ENCODE results near the gene ADH4.
"Not testable (repeated sequence)": the region's sequence is repeated elsewhere in the genome, so short reads cannot be mapped to it uniquely, and the experiment has no call there.

ADH4 gene

GRCh38 chr4:99144070-99144469, at the start of gene ADH4:
ADH4 (minus strand) TSS chr4:99144297; CDS start chr4:99144222, 75 bp downstream.
- DNase-seq, result no peak

- no peak for DNase-seq
These were observed 46.2 kb upstream of the ADH4 start for GRCh38 chr4:99190336-99190735.

DNA sequence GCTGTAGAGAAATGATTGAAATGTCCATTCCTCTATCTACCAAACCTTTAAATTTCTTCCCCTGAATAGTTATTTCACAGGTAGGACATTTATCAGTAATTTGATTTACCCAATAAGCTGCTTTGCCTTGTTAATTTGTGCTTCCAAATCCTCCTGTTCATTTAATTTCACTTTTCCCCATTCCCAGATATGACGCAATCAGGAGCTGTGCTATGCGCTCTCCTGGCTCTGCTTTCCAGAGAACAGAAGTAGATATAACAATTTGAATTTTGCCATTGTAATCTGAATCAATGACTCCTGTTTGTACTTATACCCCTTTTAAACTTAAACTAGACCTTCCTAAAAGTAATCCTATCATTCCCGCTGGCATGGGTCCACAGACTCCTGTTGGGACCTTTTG, 45.8 kb upstream of the ADH4 start:
- DNase-seq, result not testable (repeated sequence)

GRCh38 chr4:99186029-99186428, 41.9 kb upstream of the ADH4 start:
- no peak for DNase-seq

- no peak for DNase-seq
These were observed 41.5 kb upstream of the ADH4 start for GRCh38 chr4:99185581-99185980.

- DNase-seq, result no peak
These were observed 36.4 kb upstream of the ADH4 start for GRCh38 chr4:99180382-99181070.

DNA sequence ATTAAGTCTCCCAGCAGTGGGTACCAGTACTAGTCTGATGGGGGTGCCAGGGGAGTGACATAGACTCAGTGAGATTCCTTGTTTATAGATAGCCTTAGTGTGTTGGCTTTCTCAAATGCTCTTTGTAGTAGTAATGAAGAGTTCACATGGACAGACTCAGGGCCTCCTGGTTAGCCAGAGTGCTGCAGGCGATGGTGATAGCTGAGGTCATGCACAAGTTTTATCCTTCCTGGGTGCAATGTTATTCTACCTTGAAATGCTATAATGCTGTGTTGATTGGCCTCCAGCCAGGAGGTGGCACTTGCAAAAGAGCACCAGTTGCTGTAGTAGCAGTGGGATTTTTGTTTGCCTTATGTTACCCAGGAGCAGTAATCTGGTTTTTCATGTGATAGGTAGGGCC, 35.5 kb upstream of the ADH4 start:
- no peak for DNase-seq

DNA sequence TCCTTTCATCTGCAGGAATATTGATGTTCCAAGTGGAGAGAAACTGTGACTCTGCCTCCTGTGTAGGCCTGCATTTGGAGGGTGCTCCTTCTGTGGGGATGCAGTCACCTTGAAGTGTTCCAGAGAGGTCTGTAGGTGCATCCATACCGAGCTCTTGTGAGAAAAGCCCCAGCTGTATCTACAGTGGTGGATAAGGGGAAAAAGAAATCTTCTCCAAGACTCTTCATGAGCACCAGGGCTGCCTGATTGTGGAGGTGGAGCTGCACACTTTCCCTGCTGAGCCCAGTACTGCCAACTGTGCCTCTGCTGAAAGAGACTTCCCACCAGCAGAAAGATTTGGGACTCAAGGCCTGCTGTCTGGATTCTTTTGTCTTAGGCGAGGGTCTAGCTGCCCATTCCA, 35.1 kb upstream of the ADH4 start:
- no peak for DNase-seq

- DNase-seq, result no peak
These were observed 22.4 kb upstream of the ADH4 start for GRCh38 chr4:99166544-99166943.

GRCh38 chr4:99165978-99166377, 21.9 kb upstream of the ADH4 start:
- DNase-seq, result no peak

GRCh38 chr4:99161373-99162099, 17.4 kb upstream of the ADH4 start:
- no peak for DNase-seq

DNA sequence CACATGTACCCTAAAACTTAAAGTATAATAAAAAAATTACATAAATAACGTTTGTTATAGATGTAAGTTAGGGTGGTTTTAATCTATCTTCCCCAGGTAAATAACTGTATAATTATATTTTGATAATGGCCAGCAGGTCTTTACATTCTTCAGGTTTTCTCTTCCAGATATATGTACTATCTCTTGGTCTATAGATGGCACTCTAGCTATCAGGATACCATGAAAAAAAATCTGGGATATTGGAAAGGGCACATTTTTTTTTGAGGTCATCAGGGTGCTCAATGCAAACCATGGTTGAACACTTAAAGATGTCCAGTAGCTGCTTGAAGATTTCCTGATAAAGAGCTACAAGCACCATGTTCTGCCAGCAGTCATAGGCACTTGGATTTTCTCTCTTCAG, 15.6 kb upstream of the ADH4 start:
- no peak for DNase-seq

DNA sequence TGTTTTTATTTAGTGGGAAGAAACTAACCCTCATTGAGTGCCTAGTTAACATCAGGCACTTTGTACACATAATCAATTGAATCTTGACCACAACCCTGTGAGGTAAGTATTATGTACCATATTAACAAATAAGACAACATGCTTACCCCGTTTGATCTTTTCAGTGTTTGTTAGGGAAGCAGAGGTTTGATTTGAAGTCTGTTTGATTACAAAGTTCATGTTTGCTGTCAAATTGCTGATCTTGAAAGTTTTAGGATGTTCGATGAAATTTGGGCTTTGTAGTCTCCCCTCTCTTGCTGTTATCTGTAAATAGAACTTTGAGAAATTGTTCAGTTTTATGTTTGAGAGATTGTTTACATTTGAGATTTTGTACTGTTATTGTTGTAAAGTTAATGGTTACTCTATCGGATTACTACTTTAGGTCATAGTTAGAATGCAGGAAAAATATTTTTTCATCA, 13.4 kb upstream of the ADH4 start:
- no peak for DNase-seq

- DNase-seq, result no peak
These were observed 12.9 kb upstream of the ADH4 start for GRCh38 chr4:99156992-99157391.

DNA sequence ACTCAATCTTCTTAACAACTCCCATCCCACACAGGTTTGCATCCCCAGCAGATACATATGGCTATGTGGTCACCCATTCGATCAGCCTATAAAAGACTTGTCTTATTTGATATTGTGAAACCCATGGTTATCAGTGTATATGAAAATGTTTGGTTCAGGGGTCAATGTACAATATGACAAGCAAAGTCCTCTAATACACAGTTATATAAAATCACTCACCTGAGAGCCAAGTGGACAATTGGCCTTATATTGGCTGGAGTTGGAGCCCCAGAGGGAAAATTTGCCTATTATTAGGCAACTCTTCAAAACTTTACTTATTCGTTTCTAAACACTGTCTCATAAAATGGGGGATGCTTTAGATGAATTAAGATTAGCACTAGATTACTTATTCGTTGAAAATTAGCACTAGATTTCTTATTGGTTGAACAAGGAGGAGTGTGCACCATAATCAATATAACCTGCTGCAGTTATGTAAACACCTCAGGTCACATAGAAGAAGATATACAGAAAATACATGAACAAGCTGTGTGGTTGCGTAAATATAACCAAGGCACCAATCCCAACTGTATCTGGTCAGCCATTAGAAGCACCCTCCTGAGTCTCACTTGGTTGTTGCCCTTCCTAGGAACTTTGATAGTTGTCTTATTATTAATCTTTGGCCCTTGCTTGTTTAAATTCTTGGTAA, 10.7 kb upstream of the ADH4 start:
- DNase-seq, result no peak

DNA sequence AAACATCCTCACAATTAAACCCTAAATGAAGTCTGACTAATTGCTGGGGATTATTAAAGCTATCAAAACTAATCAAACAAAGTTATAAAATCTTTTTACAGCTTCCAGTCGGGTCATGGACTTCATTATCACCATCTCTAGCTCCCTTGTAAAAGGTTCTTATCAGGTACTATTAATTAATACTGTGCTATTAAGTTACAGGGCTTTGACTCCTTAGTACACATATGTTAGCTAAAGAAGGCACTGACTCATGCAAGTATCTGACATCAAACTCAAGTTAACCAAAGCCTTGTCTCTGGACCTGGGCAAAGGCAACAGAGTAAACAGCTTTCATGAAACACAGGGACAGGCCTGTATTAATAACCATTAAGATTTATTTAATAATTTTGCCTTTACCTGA, 7.9 kb upstream of the ADH4 start:
- DNase-seq, result no peak

DNA sequence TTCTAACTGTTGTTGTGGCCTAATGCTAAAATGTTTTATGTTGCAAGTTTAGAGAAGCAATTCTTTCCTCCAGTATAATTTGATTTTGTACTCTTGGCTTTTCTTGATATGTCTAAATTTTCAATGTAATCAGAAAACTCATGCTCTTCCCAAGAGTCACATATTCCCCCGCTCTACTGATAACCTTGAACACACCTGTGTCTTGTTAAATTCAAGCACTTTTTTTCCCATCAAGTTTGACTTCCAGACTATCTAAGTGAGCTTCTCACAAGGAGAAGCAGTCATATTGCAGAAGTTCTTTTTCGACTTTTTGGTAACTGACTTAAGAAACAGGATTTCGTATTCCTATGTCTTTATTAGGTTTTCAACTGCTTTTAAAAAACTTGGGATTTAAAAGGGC, 7.4 kb upstream of the ADH4 start:
- DNase-seq, result no peak

GRCh38 chr4:99149426-99150019, 5.4 kb upstream of the ADH4 start:
- no peak for DNase-seq

DNA sequence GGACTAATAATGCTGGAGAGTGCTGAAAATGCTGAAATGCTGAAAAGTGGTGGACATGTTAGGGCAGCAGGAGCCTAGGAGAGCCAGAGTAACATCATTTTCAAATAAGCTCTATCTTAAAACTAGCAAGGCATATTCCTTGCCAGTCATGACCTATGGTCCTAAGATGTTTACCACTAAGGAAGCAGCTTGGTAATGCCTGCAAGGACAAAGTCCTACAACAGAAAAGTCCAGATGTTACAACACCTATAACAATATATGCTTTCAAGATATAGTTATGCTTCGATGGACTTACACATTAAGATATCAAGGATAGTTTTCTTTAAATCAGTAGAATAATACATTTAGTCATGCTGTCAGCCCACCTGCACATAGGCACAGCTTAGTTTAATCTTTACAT, 4.5 kb upstream of the ADH4 start:
- no peak for DNase-seq

DNA sequence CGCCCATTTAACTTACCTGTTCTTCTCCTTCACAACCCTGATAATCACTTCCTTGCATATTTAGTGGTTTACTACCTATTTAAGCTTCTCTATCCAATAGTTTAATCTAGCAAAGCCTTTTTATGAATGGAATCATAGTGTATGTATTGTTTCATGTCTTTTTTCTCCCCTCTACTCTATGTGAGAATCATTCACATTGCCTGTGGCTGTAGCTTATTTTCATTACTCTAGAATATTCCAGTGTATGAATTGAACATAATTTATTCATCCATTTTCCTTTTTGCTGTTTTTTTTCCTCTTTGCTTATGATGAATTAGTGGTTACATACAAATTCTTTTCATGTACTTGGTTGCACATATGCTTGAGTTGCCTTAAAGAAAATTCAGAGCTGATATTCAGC, 490 bp upstream of the ADH4 start:
- DNase-seq, result no peak

DNA sequence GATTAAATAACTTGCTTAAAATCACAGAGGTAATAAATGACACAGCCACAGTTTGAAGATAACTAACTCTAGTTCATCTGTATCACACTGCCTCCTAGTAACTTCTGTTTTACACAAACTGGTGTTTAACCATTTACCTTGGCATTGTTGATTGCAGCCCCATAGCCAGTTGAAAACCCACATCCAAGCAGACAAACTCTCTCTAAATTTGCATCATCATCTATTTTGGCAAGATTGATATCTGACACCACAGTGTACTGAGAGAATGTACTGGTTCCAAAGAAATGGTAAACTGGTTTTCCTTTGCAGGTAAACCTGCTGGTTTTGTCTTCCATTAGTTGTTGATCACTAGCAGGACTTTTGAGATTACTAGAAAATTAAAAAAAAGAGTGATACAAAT, 7.8 kb downstream of the ADH4 start:
- no peak for DNase-seq

- DNase-seq, result no peak
These were observed 8.4 kb downstream of the ADH4 start for GRCh38 chr4:99135541-99136162.

- DNase-seq, result no peak
These were observed 9.5 kb downstream of the ADH4 start for GRCh38 chr4:99134586-99134985.

Data from NCI-H1105 (cell line).